Measurements from ENCODE around the gene TAF1. TPM values are rescaled to one million over a fixed set of nuclear protein-coding genes. Genes with fewer than 3 reads are reported as not detected.
A peak's percentile ranks its signal among the peaks of the same experiment; 100 is the strongest.
"Not testable (repeated sequence)": the region's sequence is repeated elsewhere in the genome, so short reads cannot be mapped to it uniquely, and the experiment has no call there.

TAF1 gene, protein sequence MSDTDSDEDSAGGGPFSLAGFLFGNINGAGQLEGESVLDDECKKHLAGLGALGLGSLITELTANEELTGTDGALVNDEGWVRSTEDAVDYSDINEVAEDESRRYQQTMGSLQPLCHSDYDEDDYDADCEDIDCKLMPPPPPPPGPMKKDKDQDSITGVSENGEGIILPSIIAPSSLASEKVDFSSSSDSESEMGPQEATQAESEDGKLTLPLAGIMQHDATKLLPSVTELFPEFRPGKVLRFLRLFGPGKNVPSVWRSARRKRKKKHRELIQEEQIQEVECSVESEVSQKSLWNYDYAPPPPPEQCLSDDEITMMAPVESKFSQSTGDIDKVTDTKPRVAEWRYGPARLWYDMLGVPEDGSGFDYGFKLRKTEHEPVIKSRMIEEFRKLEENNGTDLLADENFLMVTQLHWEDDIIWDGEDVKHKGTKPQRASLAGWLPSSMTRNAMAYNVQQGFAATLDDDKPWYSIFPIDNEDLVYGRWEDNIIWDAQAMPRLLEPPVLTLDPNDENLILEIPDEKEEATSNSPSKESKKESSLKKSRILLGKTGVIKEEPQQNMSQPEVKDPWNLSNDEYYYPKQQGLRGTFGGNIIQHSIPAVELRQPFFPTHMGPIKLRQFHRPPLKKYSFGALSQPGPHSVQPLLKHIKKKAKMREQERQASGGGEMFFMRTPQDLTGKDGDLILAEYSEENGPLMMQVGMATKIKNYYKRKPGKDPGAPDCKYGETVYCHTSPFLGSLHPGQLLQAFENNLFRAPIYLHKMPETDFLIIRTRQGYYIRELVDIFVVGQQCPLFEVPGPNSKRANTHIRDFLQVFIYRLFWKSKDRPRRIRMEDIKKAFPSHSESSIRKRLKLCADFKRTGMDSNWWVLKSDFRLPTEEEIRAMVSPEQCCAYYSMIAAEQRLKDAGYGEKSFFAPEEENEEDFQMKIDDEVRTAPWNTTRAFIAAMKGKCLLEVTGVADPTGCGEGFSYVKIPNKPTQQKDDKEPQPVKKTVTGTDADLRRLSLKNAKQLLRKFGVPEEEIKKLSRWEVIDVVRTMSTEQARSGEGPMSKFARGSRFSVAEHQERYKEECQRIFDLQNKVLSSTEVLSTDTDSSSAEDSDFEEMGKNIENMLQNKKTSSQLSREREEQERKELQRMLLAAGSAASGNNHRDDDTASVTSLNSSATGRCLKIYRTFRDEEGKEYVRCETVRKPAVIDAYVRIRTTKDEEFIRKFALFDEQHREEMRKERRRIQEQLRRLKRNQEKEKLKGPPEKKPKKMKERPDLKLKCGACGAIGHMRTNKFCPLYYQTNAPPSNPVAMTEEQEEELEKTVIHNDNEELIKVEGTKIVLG (N-terminal part only)
- polyA plus RNA-seq (ENCODE audit: insufficient read length in 4 of 4), result 10 to 100 TPM; 31.5 to 54.2 (median 41.9) TPM

DNA sequence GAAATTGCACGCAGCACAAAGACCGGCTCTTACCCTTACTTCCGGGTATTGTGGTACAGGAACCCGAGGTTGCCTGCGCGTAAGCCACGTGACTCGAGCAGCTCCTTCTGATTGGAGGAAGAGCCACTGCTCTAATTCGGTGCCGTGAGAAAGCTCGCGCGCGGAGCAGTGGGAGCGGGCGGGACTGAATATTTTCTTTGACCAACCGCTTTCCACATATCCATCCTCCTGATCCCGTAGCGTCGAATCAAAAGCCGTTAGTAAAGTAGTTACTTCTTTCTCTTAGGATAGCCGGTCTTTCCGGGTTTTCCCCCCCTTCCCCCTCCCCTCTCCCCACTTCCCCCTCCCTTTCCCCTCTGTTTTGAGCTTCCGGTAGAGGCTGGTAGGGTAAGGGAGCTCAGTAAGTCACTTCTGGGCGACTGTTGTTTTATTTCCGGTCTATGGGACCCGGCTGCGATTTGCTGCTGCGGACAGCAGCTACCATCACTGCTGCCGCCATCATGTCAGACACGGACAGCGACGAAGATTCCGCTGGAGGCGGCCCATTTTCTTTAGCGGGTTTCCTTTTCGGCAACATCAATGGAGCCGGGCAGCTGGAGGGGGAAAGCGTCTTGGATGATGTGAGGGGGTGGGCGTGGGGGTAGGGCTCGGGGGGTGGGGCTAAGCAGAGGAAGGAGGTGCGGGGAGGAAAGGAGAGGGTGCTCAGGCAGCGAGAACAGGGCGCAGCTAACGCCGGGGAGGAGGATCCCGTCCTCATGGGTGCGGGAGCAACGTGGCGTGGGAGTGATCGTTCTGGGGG, at the start of gene TAF1:
TAF1 (plus strand) TSS at position 483 of the 799 bp plus-strand sequence; CDS start at position 501, 18 bp downstream.
- peak; percentile 60 to 87 (median 79) for DNase-seq (ENCODE audit: low read depth in 4 of 4, low spot score in 2 of 4)

DNA sequence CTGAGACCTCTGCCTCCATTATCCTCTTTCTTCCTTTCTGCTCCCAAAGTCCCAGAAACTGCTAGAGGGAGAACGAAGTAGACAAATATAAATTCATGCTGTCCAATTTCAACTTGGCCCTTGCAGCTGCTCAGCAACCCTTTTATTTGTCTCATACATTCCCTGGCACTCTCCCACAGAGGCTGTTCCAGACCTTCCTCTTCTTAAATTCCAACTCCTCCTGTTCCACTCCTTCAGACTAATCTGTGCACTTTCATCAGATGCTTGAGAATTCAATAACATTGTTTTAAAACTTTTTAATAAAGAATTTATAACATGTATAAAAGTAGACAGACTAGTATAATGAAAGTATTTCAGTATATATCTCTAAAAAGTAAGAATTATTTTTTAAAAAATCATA, 49.2 kb upstream of the TAF1 start:
- not testable (repeated sequence) for DNase-seq (ENCODE audit: low read depth in 4 of 4, low spot score in 2 of 4)

DNA sequence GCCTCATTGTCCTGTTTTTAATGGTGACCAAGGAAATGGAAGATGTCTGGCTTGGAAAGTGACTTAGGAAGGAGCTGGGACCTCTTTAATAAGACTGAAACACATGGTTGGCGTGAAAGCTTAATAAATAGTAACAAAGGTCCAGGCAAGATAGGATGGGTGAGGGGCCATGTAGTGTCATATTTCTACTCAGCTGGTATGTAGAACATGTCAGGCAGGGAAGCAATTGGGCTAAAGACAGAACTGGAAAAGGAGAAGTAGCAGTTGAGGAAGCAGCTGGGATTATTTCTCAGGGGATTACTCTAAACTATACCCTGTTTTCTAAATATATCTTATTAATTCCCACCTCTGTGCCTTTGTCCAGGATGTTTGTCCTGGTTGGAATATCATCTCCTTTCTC, 46.0 kb upstream of the TAF1 start:
- no peak for DNase-seq (ENCODE audit: low read depth in 4 of 4, low spot score in 2 of 4)

DNA sequence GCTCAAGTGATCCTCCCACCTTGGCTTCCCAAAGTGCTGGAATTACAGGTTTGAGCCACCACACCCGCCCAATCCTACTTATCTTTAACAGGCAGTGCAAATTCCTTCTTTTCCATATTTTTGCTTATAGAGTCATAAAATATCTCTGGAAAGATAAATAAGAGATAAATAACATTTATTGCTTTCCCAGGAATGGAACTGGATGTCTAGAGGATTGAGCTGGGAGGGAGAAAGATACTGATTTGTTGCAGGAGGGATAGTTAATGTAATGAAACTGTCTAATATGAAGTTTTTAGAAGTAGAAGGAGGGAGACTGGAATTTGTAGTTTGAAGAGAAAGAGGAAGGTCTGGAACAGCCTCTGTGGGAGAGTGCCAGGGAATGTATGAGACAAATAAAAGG, 44.4 kb upstream of the TAF1 start:
- DNase-seq (ENCODE audit: low read depth in 4 of 4, low spot score in 2 of 4), result peak in 1 of 4 donors; percentile 8

DNA sequence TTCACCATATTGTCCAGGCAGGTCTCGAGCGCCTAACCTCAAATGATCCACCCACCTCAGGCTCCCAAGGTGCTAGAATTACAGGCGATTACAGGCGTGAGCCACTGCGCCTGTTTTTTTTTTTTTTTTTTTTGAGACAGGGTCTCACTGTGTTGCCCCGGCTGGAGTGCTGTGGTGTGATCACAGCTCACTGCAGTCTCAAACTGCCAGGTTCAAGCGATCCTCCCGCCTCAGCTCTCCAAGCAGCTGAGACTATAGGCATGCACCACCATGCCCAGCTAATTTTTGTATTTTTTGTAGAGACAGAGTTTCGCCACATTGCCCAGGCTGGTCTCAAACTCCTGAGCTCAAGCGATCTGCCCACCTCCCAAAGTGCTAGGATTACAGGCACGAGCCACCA, 41.7 kb upstream of the TAF1 start:
- not testable (repeated sequence) for DNase-seq (ENCODE audit: low read depth in 4 of 4, low spot score in 2 of 4)

DNA sequence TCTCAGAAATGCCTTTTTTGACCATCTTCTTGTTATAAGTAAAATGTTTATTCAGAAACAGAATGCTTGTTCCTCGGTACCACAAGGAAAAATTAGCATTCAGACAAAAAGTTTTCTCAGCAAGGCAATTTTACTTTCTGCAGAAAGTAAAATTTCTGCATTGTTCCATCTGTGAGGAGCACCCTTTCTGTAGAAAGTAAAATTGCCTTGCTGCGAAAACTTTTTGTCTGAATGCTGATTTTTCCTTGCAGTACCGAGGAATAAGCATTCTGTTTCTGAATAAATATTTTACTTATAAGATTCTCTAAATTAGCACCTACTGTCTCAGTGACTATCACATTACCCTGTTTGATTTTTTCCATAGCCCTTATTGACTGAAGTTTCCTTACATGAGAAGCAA, 39.8 kb upstream of the TAF1 start:
- no peak for DNase-seq (ENCODE audit: low read depth in 4 of 4, low spot score in 2 of 4)

DNA sequence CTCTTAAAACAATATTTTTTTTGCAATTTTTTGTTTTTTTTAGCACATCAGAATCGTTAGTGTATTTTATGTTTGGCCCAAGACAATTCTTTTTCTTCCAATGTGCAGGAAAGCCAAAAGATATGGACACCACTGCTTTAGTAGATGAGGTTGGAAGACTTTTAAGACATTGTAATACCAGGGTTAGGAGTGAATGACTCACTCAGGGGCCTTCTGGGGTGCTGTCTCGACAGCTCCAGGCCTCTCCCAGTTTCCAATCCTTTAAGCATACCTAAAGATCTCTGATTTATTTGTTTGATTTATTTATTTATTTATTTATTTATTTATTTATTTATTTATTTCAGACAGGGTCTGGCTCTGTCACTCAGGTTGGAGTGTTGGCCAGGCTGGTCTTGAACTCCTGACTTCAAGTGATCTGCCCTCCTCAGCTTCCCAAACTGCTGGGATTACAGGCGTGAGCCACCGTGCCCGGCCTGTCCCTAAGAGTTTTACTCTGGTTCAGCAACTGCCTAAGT, 16.9 kb upstream of the TAF1 start:
- not testable (repeated sequence) for DNase-seq (ENCODE audit: low read depth in 4 of 4, low spot score in 2 of 4)

DNA sequence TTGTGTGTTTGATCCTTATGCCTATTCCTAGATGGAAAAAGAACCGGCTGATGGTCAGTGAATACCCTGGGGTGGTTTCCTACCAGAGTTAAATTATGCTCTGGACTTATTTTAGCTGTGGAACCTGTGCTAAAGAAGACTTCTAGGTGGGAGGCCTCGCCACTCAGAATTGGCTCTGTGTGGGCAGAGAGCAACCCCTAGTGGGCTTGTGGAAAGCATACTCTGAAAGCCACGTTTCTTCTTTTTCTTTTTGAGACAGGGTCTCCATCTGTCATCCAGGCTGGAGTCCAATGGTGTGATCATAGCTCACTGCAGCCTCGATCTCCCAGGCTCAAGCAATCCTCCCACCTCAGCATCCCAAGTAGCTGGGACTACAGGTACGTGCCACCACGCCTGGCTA, 16.3 kb upstream of the TAF1 start:
- DNase-seq (ENCODE audit: low read depth in 4 of 4, low spot score in 2 of 4), result not testable (repeated sequence)

DNA sequence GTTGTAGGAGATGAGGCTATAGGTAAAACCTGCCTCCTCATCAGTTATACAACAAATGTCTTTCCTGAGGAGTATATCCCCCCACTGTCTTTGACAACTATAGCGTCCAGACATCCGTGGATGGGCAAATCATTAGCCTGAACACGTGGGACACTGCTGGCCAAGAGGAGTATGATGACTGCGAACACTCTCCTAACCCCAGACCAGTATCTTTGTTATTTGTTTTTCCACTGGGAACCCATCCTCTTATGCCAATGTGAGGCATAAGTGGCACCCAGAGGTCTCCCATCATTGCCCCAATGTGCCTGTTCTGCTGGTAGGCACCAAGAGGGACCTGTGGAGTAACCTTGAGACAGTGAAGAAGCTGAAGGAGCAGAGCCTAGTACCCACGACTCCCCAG, 13.7 kb upstream of the TAF1 start:
- not testable (repeated sequence) for DNase-seq (ENCODE audit: low read depth in 4 of 4, low spot score in 2 of 4)

DNA sequence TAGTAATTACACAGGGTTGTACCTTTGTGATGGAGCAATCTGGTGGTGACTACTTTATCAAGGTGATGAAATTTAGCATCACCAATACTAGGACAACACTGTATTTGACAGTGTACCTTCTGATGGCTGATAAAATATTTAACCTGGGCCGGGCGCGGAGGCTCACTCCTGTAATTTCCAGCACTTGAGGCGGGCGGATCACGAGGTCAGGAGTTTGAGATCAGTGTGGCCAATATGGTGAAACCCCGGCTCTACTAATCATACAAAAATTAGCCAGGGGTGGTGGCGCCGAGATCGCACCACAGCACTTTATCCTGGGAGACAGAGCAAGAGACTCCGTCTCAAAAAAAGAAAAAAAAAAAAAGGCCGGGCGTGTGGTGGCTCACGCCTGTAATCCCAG, 1.9 kb upstream of the TAF1 start:
- no peak for DNase-seq (ENCODE audit: low read depth in 4 of 4, low spot score in 2 of 4)

DNA sequence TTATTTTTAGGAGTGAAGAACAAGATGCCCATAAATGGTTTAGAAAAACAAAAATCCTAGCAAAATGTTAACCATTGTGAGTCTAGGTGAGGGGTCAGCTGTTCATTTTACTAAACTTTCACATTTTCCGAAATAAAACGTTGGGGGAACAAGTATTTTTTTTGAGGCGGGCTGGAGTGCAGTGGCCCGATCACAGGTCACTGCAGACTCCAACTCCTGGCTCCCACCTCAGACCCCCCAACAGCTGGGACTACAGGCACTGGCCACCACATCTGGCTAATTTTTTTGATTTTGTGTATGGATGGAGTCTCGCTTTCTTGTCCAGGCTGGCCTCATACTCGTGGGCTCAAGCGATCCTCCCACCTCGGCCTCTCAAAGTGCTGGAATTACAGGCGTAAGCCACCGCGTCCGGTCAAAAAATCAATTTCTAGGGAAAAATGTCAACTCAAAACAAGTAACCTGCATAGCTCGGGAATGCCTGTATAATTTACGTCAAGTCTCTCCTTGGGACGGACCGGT, 742 bp upstream of the TAF1 start:
- DNase-seq (ENCODE audit: low read depth in 4 of 4, low spot score in 2 of 4), result peak in 1 of 4 donors; percentile 0

DNA sequence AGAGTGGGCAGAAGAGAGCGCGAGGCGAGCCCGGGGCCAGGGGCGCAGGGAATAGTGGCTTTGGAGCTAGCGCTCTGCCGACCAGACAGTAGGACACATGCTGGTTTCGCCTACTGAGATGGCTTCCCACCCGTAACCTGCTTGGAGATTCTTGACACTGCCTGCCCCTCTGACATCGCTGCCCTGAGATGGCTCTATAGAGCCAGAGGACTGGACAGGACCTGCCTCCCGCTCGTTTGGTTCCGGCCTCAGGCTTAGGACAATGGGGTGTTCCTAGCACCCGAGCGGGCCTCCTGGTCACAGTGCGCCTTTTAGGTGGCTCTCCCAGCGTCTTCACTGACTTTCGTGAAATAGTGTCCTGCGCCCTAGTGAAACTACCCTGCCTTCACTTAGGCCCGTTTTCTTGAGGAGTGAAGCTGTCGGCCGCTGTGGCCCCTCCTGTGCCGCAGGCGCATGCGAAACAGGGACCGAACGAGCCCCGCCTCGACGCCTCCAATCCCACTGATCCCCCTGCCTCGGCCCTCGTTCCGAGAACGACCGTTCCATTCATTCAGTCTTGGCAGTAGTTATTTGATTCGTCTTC, 608 bp downstream of the TAF1 start:
- DNase-seq (ENCODE audit: low read depth in 4 of 4, low spot score in 2 of 4), result peak in 1 of 4 donors; percentile 0

DNA sequence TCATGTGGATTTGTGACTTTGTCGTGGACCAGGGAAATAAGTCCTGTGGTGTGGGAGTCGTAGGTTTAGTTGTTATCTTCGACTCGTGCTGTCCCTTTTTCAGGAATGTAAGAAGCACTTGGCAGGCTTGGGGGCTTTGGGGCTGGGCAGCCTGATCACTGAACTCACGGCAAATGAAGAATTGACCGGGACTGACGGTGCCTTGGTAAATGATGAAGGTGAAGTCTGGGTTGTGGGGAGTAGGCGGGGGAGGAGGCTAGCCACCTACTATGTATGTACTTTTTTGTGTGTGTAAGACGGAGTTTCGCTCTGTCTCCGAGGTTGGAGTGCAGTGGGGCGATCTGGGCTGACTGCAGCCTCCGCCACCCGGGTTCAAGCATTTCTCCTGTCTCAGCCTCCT, 1.2 kb downstream of the TAF1 start:
- no peak for DNase-seq (ENCODE audit: low read depth in 4 of 4, low spot score in 2 of 4)

DNA sequence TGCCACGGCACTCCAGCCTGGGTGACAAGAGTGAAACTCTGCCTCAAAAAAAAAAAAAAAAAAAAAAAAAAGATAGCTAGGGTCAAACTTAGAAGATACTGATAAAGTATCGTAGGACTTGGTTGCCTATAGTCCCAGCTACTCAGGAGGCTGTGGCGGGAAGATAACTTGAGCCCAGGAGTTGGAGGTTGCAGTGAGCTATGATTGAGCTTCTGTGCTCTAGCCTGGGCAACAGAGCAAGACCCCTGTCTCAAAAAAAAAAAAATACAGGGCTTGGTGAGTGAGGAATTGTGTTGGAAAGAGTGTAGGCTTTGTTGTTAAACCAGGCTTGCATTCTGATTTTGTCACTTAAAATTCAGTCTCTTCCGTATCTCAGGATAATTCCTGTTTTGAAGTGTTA, 6.2 kb downstream of the TAF1 start:
- DNase-seq (ENCODE audit: low read depth in 4 of 4, low spot score in 2 of 4), result no peak

DNA sequence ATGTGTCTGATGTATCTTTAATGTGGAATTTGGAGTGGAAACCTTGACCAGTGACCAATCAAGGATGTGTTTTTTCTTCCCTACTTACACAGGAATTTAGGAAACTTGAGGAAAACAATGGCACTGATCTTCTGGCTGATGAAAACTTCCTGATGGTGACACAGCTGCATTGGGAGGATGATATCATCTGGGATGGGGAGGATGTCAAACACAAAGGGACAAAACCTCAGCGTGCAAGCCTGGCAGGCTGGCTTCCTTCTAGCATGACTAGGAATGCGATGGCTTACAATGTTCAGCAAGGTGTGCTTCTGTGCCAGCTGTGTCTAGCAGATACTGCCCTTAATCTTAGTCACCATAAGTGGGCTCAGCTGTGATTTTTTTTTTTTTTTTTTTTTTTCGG, 12.6 kb downstream of the TAF1 start:
- DNase-seq (ENCODE audit: low read depth in 4 of 4, low spot score in 2 of 4), result no peak

DNA sequence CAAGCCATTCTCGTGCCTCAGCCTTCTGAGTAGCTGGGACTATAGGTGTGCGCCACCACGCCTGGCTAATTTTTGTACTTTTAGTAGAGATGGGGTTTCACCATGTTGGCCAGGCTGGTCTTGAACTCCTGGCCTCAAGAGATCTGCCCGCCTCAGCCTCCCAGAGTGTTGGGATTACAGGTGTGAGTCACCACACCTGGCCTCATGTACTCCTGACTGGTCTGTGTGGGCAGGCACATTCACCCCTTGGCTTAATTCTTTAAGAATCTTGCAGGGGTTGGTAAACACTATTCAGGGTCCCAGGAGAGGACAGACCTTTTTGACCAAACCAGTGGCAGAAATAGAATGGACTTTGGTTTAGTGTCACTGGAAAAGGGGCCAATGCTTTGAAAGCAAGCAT, 25.6 kb downstream of the TAF1 start:
- not testable (repeated sequence) for DNase-seq (ENCODE audit: low read depth in 4 of 4, low spot score in 2 of 4)

DNA sequence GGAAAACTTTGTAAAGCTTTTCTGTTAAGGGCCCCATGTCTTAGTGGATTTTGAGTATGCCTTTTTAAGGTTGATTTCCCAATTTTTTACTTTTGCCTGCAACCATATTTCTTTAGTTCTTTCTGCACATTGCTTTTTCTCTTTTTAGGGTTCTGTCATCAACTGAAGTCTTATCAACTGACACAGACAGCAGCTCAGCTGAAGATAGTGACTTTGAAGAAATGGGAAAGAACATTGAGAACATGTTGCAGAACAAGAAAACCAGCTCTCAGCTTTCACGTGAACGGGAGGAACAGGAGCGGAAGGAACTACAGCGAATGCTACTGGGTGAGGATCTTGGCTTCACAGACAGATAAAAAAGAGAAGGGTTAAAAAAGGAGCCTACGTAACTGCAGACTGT, 27.8 kb downstream of the TAF1 start:
- no peak for DNase-seq (ENCODE audit: low read depth in 4 of 4, low spot score in 2 of 4)

DNA sequence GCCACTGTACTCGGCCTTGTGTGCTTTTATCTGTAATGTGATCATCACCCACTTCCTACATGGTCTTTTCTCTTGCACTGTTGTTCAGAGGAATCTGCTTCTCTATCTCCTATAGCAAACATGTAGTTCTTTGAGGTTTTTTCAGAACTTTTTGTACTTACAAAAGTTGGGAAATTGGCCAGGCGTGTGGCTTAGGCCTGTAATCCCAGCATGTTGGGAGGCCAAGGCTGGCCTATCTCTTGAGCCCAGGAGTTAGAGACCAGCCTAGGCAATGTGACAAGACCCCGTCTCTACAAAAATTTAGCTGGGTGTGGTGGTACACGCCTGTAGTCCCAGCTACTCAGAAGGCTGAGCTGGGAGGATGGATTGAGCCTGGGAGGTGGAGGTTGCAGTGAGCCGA, 30.4 kb downstream of the TAF1 start:
- DNase-seq (ENCODE audit: low read depth in 4 of 4, low spot score in 2 of 4), result no peak

DNA sequence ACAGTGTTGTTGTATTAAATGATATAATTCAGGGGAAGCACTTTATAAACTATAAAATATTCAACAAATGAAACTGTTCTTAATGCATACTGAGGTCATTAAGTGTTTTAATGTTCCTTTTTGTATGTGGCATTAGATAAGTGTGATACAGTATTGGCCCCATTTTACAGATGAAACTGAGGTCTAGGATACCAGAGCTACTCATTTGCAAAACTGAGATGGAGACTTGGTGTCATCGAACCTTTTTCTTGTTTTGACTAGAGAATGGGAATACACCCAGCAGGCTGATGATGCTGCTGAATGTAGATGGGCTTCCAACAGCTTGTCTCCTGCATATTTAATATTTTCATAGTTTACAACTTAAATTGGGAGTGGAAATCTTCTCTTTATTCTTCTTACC, 34.6 kb downstream of the TAF1 start:
- DNase-seq (ENCODE audit: low read depth in 4 of 4, low spot score in 2 of 4), result no peak

Measured in left renal cortex interstitium (tissue), 4 donors.